Fibroblast of peridontal ligament (primary cell): ENCODE data around the gene LRRC58.
"Not testable (repeated sequence)": the region's sequence is repeated elsewhere in the genome, so short reads cannot be mapped to it uniquely, and the experiment has no call there.

Experiments used
- DNase-seq: peaks from one replicate; pipeline ENCODE4 v3.0.0-alpha.2; 2010; ENCODE audit errors: extremely low read depth

The LRRC58 gene

GRCh38 chr3:120348991-120349854 is at the start of gene LRRC58:
LRRC58 (minus strand) TSS chr3:120349354; CDS start chr3:120349243, 111 bp downstream.
- peak; percentile 90 for DNase-seq

- DNase-seq: no peak
Measured at GRCh38 chr3:120396469-120396868, 47.3 kb upstream of the LRRC58 start.

- DNase-seq: no peak
Measured at GRCh38 chr3:120394347-120394746, 45.2 kb upstream of the LRRC58 start.

GRCh38 chr3:120393761-120394160 is 44.6 kb upstream of the LRRC58 start:
- no peak for DNase-seq

- DNase-seq: peak; percentile 29
Measured at GRCh38 chr3:120393243-120393642, 44.1 kb upstream of the LRRC58 start.

- no peak for DNase-seq
Measured at GRCh38 chr3:120382941-120383447, 33.8 kb upstream of the LRRC58 start.

- DNase-seq: no peak
Measured at GRCh38 chr3:120381503-120381902, 32.3 kb upstream of the LRRC58 start.

GRCh38 chr3:120377948-120378347 is 28.8 kb upstream of the LRRC58 start:
- not testable (repeated sequence) for DNase-seq

- no peak for DNase-seq
Measured at GRCh38 chr3:120370463-120370862, 21.3 kb upstream of the LRRC58 start.

GRCh38 chr3:120369037-120369467 is 19.9 kb upstream of the LRRC58 start:
- DNase-seq: no peak

GRCh38 chr3:120368172-120368571 is 19.0 kb upstream of the LRRC58 start:
- no peak for DNase-seq

GRCh38 chr3:120364821-120365220 is 15.7 kb upstream of the LRRC58 start:
- peak; percentile 21 for DNase-seq

GRCh38 chr3:120364101-120364500 is 14.9 kb upstream of the LRRC58 start:
- no peak for DNase-seq

- no peak for DNase-seq
Measured at GRCh38 chr3:120357807-120358206, 8.7 kb upstream of the LRRC58 start.

- DNase-seq: no peak
Measured at GRCh38 chr3:120355486-120355885, 6.3 kb upstream of the LRRC58 start.

- DNase-seq: no peak
Measured at GRCh38 chr3:120353463-120353862, 4.3 kb upstream of the LRRC58 start.

- DNase-seq: no peak
Measured at GRCh38 chr3:120352017-120352416, 2.9 kb upstream of the LRRC58 start.

- peak; percentile 88 for DNase-seq
Measured at GRCh38 chr3:120350401-120350941, 1.3 kb upstream of the LRRC58 start.

GRCh38 chr3:120349855-120350125 is 636 bp upstream of the LRRC58 start:
- no peak for DNase-seq

- peak; percentile 67 for DNase-seq
Measured at GRCh38 chr3:120348065-120348990, 826 bp downstream of the LRRC58 start.

GRCh38 chr3:120344349-120344748 is 4.8 kb downstream of the LRRC58 start:
- DNase-seq: peak; percentile 5

GRCh38 chr3:120341658-120342346 is 7.4 kb downstream of the LRRC58 start:
- no peak for DNase-seq
